ENCODE results near the gene SUMO2. TPM values are rescaled to one million over a fixed set of nuclear protein-coding genes. Genes with fewer than 3 reads are reported as not detected.
"Not testable (repeated sequence)": the region's sequence is repeated elsewhere in the genome, so short reads cannot be mapped to it uniquely, and the experiment has no call there.

SUMO2 gene
- total and polyA plus RNA-seq, 2 experiments from 2014 or later, result 70.8 to 465 TPM

- Histone ChIP-seq H2AFZ (no peak overlapping the region), H3K4me2 (ENCODE audit: unreplicated experiment) (no peak overlapping the region), H3K4me3 (no peak overlapping the region), H3K36me3 (ENCODE audit: low read depth) (peaks cover 33% of the 10 kb centered on the region), H3K4me1 (ENCODE audit: insufficient read depth) (peaks cover 8% of the 10 kb centered on the region; the same call in 1 of the 2 replicates), H3K9ac (no peak overlapping the region), H3K9me2 (ENCODE audit: insufficient read depth) (no peaks in the 10 kb centered on the region), H4K20me1 (ENCODE audit: insufficient read depth) (no peaks in the 10 kb centered on the region), H3K27me3 (replicated peaks; ENCODE audit: insufficient read depth) (no peaks in the 10 kb centered on the region), H3K79me2 (ENCODE audit: insufficient read depth) (peaks cover 56% of the 10 kb centered on the region), H3K27ac (no peak overlapping the region), H3F3A (ENCODE audit: insufficient read depth) (peaks cover 5% of the 10 kb centered on the region), H3K9me3 (ENCODE audit: low read depth) (no peaks in the 10 kb centered on the region)
- DNase-seq, result no peak
- WGBS, 2 experiments (ENCODE audit: low coverage in 1 of 2, low lambda C conversion rate in 2 of 2, missing lambda C conversion rate in 2 of 2), result 80 to 84% methylated on average over 3 of the region's 3 CpGs
- TF ChIP-seq EZH2phosphoT487 (IDR thresholded peaks at IDR 0.05; ENCODE audit: insufficient read depth, low read depth) (no peak), EZH2 (IDR thresholded peaks at IDR 0.05; ENCODE audit: insufficient read depth, poor library complexity, severe bottlenecking) (no peak)
- in situ Hi-C loops (cut with MboI), result no loop called here
These were observed 26.3 kb upstream of the SUMO2 start for GRCh38 chr17:75209061-75209460.

GRCh38 chr17:75208161-75208560, 25.4 kb upstream of the SUMO2 start:
- TF ChIP-seq EZH2phosphoT487 (IDR thresholded peaks at IDR 0.05; ENCODE audit: insufficient read depth, low read depth) (no peak), EZH2 (IDR thresholded peaks at IDR 0.05; ENCODE audit: insufficient read depth, poor library complexity, severe bottlenecking) (no peak)
- Histone ChIP-seq H3K27me3 (replicated peaks; ENCODE audit: insufficient read depth) (no peaks in the 10 kb centered on the region), H3F3A (ENCODE audit: insufficient read depth) (peaks cover 7% of the 10 kb centered on the region), H4K20me1 (ENCODE audit: insufficient read depth) (no peaks in the 10 kb centered on the region), H3K4me1 (ENCODE audit: insufficient read depth) (peaks cover 8% of the 10 kb centered on the region; the same call in 1 of the 2 replicates), H3K4me2 (ENCODE audit: unreplicated experiment) (no peak overlapping the region), H3K36me3 (ENCODE audit: low read depth) (peaks cover 27% of the 10 kb centered on the region), H3K9ac (no peak overlapping the region), H3K9me2 (ENCODE audit: insufficient read depth) (no peaks in the 10 kb centered on the region), H2AFZ (no peak overlapping the region), H3K27ac (no peak overlapping the region), H3K4me3 (no peak overlapping the region), H3K9me3 (ENCODE audit: low read depth) (no peaks in the 10 kb centered on the region), H3K79me2 (ENCODE audit: insufficient read depth) (peaks cover 56% of the 10 kb centered on the region)
- in situ Hi-C loops (cut with MboI), result no loop called here
- no peak for DNase-seq
- 81 to 92% methylated on average over 8 to 9 of the region's 9 CpGs for WGBS, 2 experiments (ENCODE audit: low coverage in 1 of 2, low lambda C conversion rate in 2 of 2, missing lambda C conversion rate in 2 of 2)

GRCh38 chr17:75207760-75208159, 25.0 kb upstream of the SUMO2 start:
- TF ChIP-seq EZH2phosphoT487 (IDR thresholded peaks at IDR 0.05; ENCODE audit: insufficient read depth, low read depth), result no peak
- TF ChIP-seq EZH2 (IDR thresholded peaks at IDR 0.05; ENCODE audit: insufficient read depth, poor library complexity, severe bottlenecking), result no peak
- Histone ChIP-seq H3K27me3 (replicated peaks; ENCODE audit: insufficient read depth) (no peaks in the 10 kb centered on the region), H3K4me2 (ENCODE audit: unreplicated experiment) (no peak overlapping the region), H4K20me1 (ENCODE audit: insufficient read depth) (no peaks in the 10 kb centered on the region), H3K27ac (no peak overlapping the region), H3K36me3 (ENCODE audit: low read depth) (peaks cover 23% of the 10 kb centered on the region), H3F3A (ENCODE audit: insufficient read depth) (peaks cover 7% of the 10 kb centered on the region), H3K9me2 (ENCODE audit: insufficient read depth) (no peaks in the 10 kb centered on the region), H3K4me1 (ENCODE audit: insufficient read depth) (peaks cover 8% of the 10 kb centered on the region; the same call in 1 of the 2 replicates), H3K9ac (no peak overlapping the region), H3K4me3 (no peak overlapping the region), H3K9me3 (ENCODE audit: low read depth) (no peaks in the 10 kb centered on the region), H2AFZ (no peak overlapping the region), H3K79me2 (ENCODE audit: insufficient read depth) (peaks cover 56% of the 10 kb centered on the region)
- DNase-seq, result no peak
- in situ Hi-C loops (cut with MboI), result no loop called here
- 75 to 76% methylated on average over 12 of the region's 12 CpGs for WGBS, 2 experiments (ENCODE audit: low coverage in 1 of 2, low lambda C conversion rate in 2 of 2, missing lambda C conversion rate in 2 of 2)

GRCh38 chr17:75207050-75207407, 24.3 kb upstream of the SUMO2 start:
- H3K79me2 ChIP-seq (ENCODE audit: insufficient read depth), result peaks cover 56% of the 10 kb centered on the region
- H4K20me1 ChIP-seq (ENCODE audit: insufficient read depth); in situ Hi-C loops (cut with MboI); H3K9me2 ChIP-seq (ENCODE audit: insufficient read depth); H3F3A ChIP-seq (ENCODE audit: insufficient read depth); H3K4me1 ChIP-seq (ENCODE audit: insufficient read depth); H3K27me3 ChIP-seq (replicated peaks; ENCODE audit: insufficient read depth); H3K27ac ChIP-seq; H3K9me3 ChIP-seq (ENCODE audit: low read depth); H2AFZ ChIP-seq; DNase-seq: not testable (repeated sequence)
- 59 to 68% methylated on average over 8 of the region's 8 CpGs for WGBS, 2 experiments (ENCODE audit: low coverage in 1 of 2, low lambda C conversion rate in 2 of 2, missing lambda C conversion rate in 2 of 2)
- peak overlapping the region; percentile 90 for H3K4me2 ChIP-seq (ENCODE audit: unreplicated experiment)
- H3K4me3 ChIP-seq, result peak overlapping the region; percentile 98
- H3K36me3 ChIP-seq (ENCODE audit: low read depth), result peaks cover 20% of the 10 kb centered on the region
- peak overlapping the region; percentile 97 for H3K9ac ChIP-seq

- H4K20me1 ChIP-seq (ENCODE audit: insufficient read depth), result no peaks in the 10 kb centered on the region
- H3K4me1 ChIP-seq (ENCODE audit: insufficient read depth), result peaks cover 8% of the 10 kb centered on the region; the same call in 1 of the 2 replicates
- peak overlapping the region; percentile 90 for H3K4me2 ChIP-seq (ENCODE audit: unreplicated experiment)
- H2AFZ ChIP-seq, result peak overlapping the region; percentile 97
- peak; percentile 33 for DNase-seq
- H3K4me3 ChIP-seq, result peak overlapping the region; percentile 98
- 0 to 1% methylated on average over 22 of the region's 22 CpGs for WGBS, 2 experiments (ENCODE audit: low coverage in 1 of 2, low lambda C conversion rate in 2 of 2, missing lambda C conversion rate in 2 of 2)
- H3K79me2 ChIP-seq (ENCODE audit: insufficient read depth), result peaks cover 51% of the 10 kb centered on the region
- peak overlapping the region; percentile 97 for H3K27ac ChIP-seq
- H3K9ac ChIP-seq, result peak overlapping the region; percentile 97
- in situ Hi-C loops (cut with MboI), result no loop called here
- peaks cover 12% of the 10 kb centered on the region for H3K36me3 ChIP-seq (ENCODE audit: low read depth)
- H3K9me2 ChIP-seq (ENCODE audit: insufficient read depth), result no peaks in the 10 kb centered on the region
- TF ChIP-seq EZH2phosphoT487 (IDR thresholded peaks at IDR 0.05; ENCODE audit: insufficient read depth, low read depth) (no peak), EZH2 (IDR thresholded peaks at IDR 0.05; ENCODE audit: insufficient read depth, poor library complexity, severe bottlenecking) (no peak)
- H3F3A ChIP-seq (ENCODE audit: insufficient read depth), result peaks cover 7% of the 10 kb centered on the region
- no peaks in the 10 kb centered on the region for H3K9me3 ChIP-seq (ENCODE audit: low read depth)
- no peaks in the 10 kb centered on the region for H3K27me3 ChIP-seq (replicated peaks; ENCODE audit: insufficient read depth)
These were observed 23.0 kb upstream of the SUMO2 start for GRCh38 chr17:75205793-75206163.
